ENCODE measurements around the gene DOCK4. TPM values are rescaled to one million over a fixed set of nuclear protein-coding genes. Genes with fewer than 3 reads are reported as not detected.

Gene DOCK4
- total RNA-seq, 1 donor from 2014 or later: 43.5 TPM

DNA sequence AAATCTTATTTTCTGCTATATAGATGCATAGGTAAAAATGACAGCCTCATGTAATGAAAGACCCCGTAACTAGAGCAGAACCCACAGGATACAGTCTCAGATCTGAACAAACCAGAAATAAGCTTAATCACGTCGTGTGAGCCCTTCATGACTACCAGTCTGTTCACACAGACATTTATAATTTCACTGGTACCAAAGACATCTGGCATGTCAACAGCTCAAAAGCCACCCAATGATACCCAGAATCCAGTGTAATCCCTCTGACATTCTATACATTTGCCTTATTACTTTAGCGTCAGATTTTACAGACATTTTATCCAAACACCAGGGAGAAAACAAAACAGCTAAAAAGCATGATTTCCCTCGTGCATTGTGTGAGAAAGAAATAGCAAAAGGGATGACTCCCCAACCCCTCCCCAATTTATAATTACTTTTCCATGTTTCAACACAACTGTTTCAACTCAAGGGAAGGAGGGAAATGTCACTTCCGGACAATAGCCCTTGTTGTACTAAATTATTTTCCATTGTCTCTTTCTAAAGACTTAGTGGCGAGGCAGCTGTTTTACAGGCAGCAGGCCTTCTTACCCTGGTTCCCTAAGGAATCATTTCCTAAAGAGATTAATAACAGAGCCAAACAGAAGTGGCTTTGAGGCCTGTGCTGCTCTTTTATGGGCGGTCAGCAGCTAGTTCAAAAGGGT is 33.2 kb downstream of the DOCK4 start:
- no peak for TF ChIP-seq CTCF (IDR thresholded peaks at IDR 0.05)
- no peak overlapping the region for H3K27ac ChIP-seq
- no peaks in the 10 kb centered on the region for H3K9me3 ChIP-seq
- H3K36me3 ChIP-seq: no peaks in the 10 kb centered on the region
- no peak overlapping the region for H3K4me3 ChIP-seq
- H3K27me3 ChIP-seq: no peaks in the 10 kb centered on the region
- intact Hi-C loops (cut with DNase I): no loop called here
- DNase-seq (ENCODE audit: low spot score in 2 of 2): no peak
- no peaks in the 10 kb centered on the region for H3K4me1 ChIP-seq

DNA sequence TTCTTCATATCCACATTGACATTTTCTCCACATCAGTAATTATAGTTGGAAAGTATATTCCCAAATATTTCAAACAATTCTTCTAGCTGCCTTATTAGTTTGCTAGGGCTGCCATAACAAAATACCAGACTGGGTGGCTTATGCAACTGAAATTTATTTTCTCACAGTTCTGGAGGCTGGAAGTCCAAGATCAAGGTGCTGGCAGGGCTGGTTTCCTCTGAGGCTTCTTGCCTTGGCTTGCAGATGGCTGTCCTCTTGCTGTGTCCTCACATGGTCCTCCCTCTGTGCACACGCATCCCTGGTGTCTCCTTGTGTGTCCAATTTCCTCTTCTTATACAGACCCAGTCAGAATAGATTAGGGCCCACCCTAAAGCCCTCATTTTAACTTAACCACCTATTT is 34.5 kb downstream of the DOCK4 start:
- no peak for TF ChIP-seq CTCF (IDR thresholded peaks at IDR 0.05)
- intact Hi-C loops (cut with DNase I): no loop called here
- no peaks in the 10 kb centered on the region for H3K9me3 ChIP-seq
- no peak overlapping the region for H3K27ac ChIP-seq
- no peaks in the 10 kb centered on the region for H3K27me3 ChIP-seq
- no peaks in the 10 kb centered on the region for H3K4me1 ChIP-seq
- H3K4me3 ChIP-seq: no peak overlapping the region
- no peaks in the 10 kb centered on the region for H3K36me3 ChIP-seq
- no peak for DNase-seq (ENCODE audit: low spot score in 2 of 2)

GRCh38 chr7:112168915-112169314 is 37.3 kb downstream of the DOCK4 start:
- no peak overlapping the region for H3K27ac ChIP-seq
- H3K4me1 ChIP-seq: no peaks in the 10 kb centered on the region
- H3K4me3 ChIP-seq: no peak overlapping the region
- H3K9me3 ChIP-seq: no peaks in the 10 kb centered on the region
- intact Hi-C loops (cut with DNase I): no loop called here
- H3K27me3 ChIP-seq: no peaks in the 10 kb centered on the region
- DNase-seq (ENCODE audit: low spot score in 2 of 2): no peak
- H3K36me3 ChIP-seq: no peaks in the 10 kb centered on the region
- no peak for TF ChIP-seq CTCF (IDR thresholded peaks at IDR 0.05)

- Histone ChIP-seq H3K4me3 (no peak overlapping the region), H3K9me3 (no peaks in the 10 kb centered on the region), H3K36me3 (no peaks in the 10 kb centered on the region), H3K27me3 (no peaks in the 10 kb centered on the region), H3K4me1 (peaks cover 0 to 2% of the 10 kb centered on the region in 2 donors), H3K27ac (no peak overlapping the region)
- no peak for TF ChIP-seq CTCF (IDR thresholded peaks at IDR 0.05)
- intact Hi-C loops (cut with DNase I): no loop called here
- no peak for DNase-seq (ENCODE audit: low spot score in 2 of 2)
Observed at GRCh38 chr7:112167147-112167546, 39.1 kb downstream of the DOCK4 start.

DNA sequence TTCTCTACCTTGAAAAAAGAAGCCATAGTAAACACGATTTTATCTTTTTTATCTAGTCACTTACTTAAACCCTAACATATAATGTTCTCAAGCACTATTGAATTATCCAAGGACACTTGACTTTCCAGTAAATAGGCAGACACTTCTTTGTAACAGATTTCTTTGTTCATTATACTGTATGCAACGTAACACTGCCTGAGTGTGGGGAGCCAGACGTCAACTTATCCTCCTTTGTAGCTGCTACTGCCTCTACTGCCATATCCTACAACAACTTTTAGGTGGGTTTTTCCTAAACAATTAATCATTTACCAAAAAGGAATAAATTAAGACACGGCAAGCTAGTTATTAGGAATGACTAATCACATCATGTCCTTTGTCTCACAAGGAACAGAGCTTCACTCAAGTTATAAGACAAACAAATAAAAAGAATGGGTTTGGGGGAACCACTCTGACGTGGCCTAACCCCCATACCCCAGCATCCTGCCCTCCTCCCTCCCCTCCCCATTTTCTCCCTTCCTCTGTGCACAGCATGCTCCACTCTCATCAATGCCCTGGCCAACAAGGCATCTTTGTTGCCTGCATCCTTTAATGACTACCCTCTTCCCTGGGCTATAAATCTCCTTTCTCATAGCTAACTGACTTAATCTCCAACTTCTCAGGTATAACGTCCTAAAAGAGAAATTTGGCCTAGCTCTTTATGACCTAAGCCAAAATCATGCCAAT is 43.3 kb downstream of the DOCK4 start:
- H3K9me3 ChIP-seq: no peaks in the 10 kb centered on the region
- no peak for DNase-seq (ENCODE audit: low spot score in 2 of 2)
- H3K4me3 ChIP-seq: no peak overlapping the region
- no peaks in the 10 kb centered on the region for H3K27me3 ChIP-seq
- no peak for TF ChIP-seq CTCF (IDR thresholded peaks at IDR 0.05)
- intact Hi-C loops (cut with DNase I): no loop called here
- peaks cover 0 to 7% of the 10 kb centered on the region in 2 donors for H3K4me1 ChIP-seq
- H3K36me3 ChIP-seq: no peaks in the 10 kb centered on the region
- H3K27ac ChIP-seq: no peak overlapping the region
